Inferior parietal cortex (tissue), 1 donor: ENCODE results near the gene MEIOSIN.
A peak's percentile ranks its signal among the peaks of the same experiment; 100 is the strongest.

ENCODE experiments used
- DNase-seq: peaks from one replicate; pipeline ENCODE4 v3.0.0-alpha.2; 2016; ENCODE audit errors: extremely low spot score

Gene MEIOSIN

DNA sequence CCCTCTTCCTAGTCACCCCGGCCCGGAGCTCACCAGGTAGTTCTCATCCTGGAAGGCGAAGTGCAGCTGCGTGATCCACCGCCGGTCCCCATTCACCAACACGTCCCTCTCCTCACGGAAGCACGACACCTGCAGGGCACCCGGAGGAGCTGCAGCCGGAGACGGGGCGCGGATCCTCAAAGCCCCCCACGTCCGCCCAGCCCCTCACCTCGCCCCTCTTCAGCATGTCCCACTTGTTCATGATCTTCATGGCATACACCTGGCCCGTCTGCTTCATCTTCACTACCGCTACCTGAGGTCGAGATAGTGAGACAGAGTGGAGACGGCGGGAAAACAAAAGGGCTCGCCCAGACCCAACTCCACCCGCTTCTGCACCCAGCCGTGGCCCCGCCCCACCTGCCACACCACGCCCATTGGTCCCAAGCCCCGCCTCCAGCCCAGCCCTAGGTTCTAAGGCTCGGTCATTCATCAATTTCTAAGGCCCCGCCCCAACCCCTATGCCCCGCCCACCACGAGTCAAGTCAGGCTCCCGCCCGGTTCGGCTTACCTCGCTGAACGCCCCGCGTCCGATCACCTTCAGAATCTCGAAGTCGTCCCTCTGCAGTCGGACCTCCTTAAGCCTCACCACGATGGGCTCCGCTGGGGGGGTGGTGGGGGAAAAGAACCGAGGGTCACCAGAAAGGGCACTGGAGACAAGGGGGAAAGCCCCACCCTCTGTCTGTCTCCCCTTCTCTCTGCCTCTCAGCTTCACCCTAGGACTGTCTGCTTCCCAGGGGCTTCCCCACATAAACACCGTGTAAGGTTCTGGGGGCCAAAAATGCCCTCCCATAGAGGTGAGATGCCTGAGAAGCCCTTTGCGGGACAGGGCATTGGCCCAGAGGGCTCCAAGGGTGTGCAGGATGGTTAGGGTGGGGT, 46.2 kb downstream of the MEIOSIN start:
- peak; percentile 3 for DNase-seq

DNA sequence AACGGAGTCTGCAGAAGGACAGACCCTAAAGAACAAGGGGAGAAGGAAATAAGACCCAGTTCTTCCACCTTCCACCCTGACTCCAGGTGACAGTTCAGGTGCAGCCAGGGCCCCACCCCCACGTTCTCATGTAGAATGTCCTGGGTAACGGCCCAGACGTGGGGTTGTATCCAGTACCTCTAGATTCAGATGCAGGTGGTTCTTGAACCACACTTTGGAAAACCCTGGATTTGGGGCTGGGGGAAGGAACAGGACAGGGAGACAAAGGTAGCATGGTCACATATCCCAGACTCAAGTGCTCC, 46.9 kb downstream of the MEIOSIN start:
- DNase-seq, result no peak

DNA sequence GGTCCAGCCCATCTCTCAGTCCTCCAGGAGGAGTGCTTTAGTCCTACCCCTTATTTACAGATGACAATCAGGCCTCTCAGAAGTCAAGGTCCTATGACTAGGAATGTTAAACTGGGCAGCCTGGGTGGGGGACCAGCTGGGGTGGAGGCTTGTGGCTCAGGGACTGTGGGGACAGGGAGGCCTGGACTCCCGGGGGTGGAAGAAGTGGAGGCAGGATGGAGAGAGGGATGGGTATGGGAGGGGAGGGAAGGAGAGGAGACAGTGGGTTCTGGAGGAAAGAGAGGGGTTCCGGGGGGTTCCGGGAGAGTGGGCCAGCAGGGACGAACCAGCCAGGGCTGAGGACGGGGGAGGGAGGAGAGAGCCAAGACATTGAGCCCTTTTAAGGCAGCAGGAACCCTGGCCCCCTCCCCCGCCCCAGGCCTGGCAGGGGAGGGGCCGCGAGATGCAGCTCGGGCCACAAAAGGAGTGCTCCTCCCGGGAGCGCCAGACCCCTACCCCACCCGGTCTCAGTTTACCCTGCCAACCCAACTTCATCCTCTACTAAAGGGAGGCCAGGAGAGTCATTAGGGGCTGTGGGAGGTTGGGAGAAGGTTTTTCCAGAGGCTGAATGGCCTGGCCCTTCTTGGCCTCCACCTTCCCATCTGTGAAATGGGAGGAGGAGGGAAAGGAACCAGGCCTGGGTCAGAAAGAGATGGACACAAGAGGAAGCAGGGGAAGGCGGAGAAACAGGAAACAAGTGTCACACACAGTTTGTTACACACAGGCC, 47.4 kb downstream of the MEIOSIN start:
- DNase-seq, result no peak

DNA sequence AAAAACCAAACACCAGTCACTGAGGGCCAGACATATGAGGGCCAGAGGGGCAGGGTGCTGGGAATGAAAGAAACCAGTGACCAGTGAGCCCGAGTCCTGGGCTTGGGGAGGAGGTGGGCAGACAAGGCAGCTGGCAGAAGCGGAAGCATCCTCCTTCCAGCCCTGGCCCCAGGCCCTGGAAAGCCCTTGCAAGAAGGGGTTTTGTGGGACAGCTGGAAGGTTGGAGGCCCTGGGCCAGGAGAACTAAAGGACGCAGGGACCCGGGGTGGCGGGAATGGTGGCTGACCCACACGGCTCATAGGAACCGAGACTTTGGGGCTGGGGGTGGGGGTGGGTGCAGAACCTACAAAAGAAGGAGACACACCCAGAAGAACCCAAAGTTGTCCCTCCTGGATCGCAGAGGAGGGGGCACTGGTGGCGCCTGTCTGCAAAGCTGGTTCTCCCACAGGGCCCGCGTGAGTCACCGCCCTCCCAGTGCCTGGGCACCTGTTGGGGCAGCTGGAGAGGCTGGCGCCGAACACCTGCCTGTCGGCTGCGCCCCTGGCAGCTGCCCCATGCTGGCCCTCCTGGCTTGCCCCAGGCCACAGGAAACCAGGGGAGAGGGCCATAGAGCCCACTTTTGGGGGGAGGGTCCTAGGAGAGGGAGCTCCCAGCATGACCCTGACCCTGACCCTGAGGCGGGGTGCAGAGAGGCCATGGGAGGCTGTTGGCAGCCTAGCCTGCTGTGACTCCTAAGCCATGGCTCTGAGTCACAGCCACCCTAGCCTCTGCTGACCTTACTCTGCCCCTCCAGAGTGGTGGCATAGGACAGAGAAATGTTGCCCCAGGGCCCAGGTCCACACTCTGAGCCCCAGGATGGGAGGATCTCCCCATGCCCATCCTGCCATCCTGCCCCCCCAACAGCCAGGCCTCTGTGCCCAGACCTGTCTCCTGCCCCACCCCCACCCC, 48.2 kb downstream of the MEIOSIN start:
- DNase-seq, result no peak

DNA sequence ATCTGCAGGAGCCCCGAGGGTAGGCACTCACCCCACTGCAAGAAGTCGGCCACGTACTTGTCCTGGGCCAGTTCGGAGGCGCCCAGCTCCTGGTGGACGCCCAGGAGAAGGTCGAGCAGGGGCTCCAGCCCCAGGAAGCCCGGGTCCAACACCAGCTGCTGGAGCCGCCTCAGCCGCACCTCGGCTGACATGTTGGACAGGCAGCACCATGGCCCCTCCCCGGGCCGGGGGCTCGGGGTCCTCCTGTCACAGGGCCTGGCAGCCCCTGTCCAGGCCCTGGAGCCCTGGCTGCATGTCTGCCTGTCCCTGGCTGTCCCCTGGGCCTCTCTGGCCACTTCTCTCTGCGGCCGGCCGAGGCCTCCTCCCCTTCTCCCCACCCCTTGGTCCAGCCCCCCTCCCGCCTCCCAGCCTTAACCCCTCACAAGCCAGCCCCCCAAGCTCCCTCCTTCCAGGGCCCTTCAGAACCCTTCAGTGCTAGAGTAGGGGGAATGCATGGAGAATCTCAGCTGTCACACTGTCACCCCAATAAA, 49.0 kb downstream of the MEIOSIN start, which contains the start of gene DMPK:
DMPK (minus strand) TSS at position 329 of the 530 bp plus-strand sequence; CDS start at position 191, 138 bp downstream.
- DNase-seq, result no peak

DNA sequence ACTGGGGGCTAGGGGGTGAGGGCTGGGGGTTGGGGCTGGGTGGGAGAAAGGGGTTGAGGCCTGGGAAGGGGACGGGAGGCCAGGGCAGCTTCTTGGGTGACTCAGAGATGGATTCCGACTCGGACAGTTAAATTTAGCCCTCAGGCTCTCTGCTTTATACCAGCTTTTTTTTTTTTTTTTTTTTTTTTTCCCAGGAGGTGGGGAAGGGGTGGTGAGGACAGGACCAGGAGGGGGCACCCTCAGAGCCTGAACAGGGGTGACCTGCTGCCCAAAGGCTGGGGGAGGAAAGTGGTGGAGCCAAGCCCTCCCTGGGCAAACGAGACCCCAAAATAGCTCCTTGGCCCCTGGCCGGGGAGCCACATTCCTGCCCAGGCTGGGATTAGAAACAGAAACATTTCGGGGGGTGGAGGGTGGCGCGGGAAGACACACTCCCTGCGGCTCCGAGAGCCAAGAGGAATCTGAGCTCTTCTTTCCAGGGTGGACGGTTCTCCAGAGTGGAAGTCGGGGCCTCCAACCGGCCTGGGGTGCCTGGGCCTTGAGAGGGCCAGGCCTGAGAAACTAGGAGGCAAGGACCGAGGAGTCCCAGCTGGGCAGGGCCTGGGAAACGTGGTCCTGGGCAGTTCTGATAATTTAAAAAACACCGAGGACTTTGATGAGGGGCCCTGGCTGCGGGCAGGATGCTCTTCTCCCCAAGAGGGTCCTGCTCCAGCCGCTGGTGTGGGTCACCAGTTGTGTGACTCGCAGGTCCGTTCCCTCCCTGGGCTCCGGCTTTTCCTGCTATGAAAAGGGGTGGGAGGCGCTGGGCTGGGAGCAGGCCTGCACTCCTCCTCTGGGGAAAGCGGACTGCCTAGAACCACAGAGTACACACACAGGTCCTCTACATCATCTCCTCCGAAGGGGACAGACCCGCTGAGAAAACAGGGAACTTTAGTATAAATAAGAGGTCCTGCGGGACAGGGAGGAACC, 49.9 kb downstream of the MEIOSIN start:
- no peak for DNase-seq

DNA sequence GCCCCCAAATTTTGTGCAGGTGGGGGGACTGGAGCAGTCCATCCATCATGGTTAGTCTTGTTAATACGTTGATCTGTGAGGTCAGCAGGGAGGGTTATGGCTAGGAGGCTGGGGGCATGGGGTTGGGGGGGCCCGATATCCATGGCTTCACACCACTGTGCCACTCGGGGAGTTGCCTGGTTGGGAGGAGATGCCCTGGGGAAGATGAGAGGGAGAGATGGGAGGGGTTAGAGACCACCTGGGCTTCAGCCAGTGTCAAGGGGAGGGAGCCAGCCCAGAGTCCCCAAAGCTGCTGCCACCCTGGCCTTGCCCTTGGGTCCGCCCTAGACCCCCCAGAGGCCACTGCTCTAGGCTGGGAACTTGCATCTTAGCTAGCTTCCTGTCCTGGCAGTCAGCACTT, 50.9 kb downstream of the MEIOSIN start:
- no peak for DNase-seq

DNA sequence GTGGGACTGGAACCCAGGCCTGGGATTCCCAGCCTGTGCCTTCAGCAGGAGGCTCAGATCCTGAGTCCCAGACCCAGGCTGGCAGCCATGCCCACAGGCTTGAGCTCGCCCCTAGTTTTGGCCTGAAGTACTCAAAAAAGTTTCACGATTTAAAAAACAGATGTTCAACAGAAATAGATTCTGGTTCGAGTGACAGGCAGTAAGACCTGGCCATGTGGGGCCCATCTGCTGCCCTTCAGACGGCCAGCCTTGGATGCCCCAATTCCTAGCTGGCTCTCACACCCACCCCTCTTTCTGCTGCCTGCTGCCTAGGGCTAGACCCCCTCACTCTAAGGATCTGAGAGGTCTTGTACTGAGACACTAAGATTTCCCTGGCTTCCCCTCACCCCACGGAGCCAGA, 51.9 kb downstream of the MEIOSIN start:
- DNase-seq, result no peak

DNA sequence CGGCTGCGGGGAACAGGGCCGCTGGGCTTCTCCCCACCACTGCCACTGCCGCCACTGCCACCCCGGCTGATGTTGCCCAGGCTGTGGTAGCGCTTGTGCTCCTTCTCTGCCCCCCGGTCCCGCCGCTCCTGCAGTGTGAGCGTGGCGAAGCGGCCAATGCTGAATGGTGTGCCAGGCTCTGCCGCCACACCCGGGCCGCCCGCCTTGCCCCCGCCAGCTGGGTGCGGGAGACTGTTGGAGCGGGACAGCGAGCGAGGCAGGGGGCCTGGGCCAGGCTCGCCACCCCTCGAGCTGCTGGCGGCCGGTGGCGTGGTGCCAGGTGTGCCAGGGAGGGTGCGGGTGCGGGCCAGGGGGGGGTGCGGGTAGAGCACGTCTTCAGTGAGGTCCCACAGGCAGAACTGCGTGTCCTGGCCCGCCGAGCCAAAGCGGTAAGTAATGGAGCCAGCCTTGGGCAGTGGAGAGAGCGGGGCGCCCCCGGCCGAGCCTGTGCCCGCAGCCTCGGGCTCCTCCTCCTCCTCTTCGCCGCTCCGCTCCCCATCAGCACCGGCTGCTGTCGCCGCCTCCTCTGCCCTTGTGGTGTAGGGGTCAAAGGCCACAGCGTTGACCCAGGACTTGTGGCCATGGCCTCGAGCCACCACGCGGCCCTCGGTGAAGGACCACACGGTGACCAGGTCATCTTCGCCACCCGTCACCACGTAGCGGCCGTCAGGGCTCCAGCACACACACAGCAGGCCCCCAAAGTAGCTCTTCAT, 52.7 kb downstream of the MEIOSIN start:
- DNase-seq, result no peak

DNA sequence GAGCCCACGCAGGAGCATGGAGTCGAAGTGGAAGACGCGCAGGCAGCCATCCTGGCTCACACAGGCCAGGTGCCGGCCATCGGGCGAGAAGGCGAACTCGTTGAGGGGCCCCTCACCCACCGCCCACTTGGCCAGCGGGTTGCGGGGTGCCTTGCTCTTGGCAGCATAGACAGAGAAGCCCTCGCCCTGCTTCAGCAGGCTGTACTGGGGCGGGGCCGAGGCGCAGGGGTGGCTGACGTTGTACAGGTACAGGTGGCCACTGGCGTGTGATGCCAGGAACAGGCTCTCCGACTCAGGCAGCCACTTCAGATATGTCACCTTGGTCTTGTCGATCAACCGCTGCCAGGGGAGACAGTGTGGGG, 53.3 kb downstream of the MEIOSIN start:
- no peak for DNase-seq

DNA sequence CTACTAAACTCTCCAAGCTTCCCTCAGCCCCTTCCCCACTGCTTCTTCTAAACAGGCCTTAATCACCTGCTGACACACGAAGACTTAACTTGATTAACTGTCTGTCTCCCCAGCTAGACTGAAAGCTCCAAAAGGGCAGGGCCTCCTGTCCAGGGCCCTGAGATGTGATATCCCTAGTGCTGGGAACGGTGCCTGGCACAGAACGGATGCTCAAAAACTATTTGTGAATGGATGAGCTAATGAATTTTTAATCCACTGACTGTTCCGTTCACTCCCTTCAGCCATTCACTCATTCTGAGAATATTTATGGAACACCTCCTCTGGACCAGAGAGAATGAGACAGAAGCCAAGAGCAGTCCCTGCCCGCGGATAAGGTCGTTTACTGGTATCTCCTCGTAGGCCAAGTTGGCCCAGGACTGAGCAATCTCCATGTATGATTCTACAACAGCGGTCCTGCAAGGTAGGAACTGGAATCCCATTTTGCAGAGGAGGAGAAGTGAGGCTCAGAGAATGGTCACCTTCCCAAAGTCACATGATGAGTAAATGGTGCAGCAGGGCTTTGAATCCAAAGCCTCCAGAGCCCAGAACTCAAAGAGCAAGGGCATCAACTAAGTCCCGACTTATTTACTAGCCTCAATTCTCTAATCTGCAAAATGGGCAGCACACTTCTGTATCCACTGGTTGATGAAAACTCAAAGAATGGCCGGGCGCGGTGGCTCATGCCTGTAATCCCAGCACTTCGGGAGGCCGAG, 56.0 kb downstream of the MEIOSIN start:
- DNase-seq, result no peak

DNA sequence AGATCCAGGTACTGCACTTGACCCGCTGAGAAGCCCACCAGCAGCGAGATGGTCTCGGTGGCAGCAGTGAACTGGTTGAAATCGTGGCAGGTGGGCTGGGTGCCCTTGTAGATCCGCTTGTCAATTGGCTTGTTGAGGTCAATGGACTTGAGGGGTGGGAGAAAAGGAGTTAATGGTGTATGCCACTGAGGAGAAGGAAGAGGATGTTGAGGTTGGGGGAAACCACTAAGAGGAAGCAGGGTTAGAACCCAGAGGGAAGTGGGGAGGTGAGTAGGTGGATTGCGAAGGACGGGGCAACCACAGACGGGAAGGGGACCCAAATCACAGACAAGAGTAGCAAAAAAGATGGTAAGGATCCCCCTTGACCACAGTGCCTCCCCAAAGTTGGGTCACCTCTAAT, 57.7 kb downstream of the MEIOSIN start:
- DNase-seq, result no peak

DNA sequence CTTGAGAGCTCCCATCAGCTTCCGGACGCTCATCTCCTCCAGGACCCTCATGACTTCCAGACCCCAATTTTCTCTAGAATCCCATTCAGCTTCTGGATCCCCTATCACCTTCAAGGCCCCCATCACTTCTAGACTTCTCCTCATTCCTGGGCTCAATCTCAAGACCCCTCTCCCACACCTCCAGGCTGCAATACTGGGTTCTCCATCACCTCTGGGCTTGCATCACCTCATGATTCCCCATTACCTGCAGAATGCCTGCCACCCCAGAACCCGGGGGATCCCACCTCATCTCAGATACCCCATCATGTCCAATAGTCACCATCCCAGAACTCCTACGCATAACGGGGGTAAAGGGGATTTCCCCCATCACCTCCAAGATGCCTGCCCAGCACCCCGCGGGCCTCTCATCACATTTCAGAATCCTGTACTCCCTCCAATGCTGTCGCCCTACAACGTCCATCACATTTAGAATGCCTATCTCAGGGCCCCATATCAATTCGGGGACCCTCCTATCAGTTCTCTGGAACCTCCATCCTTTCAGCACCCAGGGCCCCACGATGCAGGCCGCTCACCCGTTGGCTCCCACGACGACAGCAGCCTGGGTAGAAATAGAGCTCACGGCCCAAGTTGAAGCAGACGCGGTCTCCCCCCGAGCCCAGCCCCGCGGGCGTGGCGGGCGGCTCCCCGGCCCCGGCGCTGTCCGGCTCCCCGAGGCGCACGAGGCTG, 58.7 kb downstream of the MEIOSIN start:
- no peak for DNase-seq

DNA sequence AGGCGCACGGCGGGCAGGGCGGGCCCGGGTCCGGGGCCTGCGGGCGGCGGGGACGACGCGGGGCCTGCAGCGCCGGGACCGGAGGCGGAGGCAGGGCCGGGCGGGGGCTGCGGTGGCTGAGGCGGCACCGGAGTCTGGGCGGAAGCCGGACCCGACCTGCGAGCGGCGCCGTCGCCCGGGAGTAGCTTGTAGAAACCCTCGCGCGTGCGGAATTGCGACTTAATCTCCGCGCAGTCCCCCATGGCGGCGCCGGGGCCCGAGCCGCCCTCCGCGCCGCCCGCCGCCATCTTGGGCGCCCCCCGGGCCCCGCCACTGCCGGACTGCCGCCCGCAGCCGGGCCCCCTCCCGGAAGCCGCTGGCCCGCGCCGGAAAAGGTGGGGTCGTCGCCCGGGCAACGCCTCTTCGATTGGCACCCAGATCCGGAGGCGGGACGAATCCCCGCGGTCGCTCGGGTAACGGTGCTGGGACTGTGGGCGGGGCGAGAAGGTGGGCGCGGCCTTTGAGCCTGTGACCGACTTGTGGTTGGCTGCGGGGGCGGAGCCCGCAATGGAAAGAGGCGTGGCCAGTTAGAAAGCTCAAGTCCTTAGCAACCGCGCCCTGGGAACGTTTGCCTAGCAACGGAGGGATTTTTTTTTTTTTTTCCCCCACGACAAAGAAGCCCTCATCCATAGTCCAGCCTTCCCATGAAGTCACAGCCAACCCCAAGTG, 59.4 kb downstream of the MEIOSIN start, which contains the start of gene DMWD:
DMWD (minus strand) TSS at position 376 of the 708 bp plus-strand sequence; CDS start at position 287, 89 bp downstream.
- peak; percentile 98 for DNase-seq

DNA sequence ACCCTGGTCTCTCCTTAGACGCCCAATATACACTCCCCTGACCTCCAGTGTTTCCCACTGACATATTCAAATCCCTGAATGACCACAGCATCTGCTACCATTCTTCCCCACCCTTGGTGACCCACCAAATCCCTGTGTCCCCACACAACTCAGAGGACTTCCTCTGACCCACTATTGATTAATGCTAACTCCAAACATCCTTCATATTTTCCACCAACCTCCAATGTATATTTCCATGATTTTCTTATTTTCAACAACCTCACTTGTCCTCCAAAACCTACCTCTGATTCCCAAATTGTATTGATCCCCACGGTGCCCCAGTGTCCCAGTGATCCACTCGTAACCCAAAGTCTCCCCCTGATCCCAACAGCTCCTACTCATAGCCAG, 59.9 kb downstream of the MEIOSIN start:
- DNase-seq, result no peak

DNA sequence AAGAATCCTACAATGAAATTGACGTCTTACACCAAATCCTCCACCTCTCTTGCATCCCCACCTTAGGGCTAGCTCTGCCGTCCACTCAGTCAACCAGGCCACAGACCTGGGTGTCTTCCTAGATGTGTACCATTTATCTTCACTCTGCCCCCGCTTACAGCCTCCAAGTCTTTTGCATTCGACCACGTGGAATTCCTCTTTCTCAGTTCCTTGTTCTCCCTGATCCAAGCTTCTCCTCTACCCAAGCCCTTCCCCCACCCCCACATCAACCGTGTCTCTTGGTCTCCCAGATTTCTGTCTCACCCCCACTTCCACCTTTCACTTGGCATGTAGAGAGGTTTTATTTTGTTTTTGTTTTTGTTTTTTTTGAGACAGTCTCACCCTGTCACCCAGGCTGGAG, 60.6 kb downstream of the MEIOSIN start:
- DNase-seq, result no peak

DNA sequence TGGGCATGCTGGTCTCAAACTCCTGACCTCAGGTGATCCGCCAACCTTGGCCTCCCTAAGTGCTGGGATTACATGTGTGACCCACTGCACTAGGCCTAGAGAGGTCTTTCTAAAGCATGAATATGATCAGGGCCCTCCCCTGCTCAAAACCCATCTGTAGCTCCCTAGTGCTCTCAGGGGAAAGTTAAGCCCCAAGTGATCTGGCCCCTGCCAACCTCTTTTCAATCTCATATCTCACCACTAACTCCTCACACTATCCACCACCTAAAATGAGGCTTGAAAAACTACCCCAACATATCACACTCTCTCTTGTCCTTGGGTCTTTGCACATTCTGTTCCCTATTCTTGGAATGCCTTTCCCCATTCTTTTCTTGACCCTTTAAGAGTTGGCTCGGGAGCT, 61.4 kb downstream of the MEIOSIN start:
- DNase-seq, result no peak
